ENCODE data around the gene RNU6-1. TPM values are rescaled to one million over a fixed set of nuclear protein-coding genes. Genes with fewer than 3 reads are reported as not detected.

RNU6-1 gene
- total RNA-seq, result not detected

DNA sequence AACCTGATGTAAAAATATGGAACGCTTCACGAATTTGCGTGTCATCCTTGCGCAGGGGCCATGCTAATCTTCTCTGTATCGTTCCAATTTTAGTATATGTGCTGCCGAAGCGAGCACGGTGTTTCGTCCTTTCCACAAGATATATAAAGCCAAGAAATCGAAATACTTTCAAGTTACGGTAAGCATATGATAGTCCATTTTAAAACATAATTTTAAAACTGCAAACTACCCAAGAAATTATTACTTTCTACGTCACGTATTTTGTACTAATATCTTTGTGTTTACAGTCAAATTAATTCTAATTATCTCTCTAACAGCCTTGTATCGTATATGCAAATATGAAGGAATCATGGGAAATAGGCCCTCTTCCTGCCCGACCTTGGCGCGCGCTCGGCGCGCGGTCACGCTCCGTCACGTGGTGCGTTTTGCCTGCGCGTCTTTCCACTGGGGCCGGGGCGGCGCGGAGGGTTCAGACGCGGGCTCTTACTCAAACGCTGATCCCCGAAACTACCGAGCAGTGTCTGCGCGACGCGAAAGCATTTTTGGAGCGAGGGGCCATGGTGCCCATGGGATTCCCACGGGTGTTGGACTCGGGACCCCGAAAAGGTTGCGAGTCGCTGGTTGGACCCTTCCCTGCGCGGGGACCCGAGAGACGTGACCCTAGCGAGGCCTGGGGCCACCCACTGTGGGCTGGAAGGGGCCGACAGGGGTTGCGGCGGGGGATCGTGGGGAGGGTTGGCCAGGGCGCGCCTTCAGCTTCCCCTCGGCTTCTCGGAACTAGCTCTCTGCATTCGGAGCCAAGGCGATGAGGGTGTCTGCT is at the start of gene RNU6-1:
RNU6-1 (minus strand) TSS at position 117 of the 820 bp plus-strand sequence.
- ATAC-seq, result peak; percentile 91

GRCh38 chr15:67887776-67888175 is 47.9 kb upstream of the RNU6-1 start:
- ATAC-seq, result no peak

DNA sequence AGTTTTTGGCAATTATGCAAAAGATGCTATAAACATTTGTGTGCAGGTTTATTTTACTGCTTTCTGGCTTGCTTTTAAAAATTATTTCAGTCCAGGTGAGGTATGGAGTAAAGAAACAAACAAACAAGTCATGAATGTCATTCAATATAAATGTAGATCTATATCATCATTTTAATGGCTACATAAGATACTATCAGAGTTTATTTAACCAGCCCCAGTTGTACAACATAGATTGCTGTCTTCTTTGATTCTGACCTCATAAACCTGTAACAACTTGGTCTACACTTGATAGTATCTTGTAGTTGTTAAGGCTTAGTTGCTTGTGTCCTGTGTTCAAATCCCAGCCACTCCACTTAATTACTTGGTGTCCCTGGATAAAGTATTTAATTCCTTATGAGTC is 46.0 kb upstream of the RNU6-1 start:
- ATAC-seq, result no peak

DNA sequence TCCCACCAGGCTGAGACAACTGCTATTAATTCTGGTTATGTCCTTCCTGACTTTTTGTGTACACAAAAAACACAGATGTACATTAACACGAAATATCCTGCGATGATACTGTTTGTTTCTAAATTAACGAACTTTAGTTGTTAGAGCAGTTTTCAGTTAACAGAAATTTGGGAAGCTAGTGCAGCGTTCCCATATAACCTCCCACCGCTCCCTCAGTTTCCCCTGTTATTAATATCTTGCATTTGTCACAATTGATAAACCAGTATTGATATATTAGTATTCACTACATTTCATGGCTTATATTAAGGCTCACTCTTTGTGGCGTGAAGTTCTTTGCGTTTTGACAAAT is 45.3 kb upstream of the RNU6-1 start:
- no peak for ATAC-seq

DNA sequence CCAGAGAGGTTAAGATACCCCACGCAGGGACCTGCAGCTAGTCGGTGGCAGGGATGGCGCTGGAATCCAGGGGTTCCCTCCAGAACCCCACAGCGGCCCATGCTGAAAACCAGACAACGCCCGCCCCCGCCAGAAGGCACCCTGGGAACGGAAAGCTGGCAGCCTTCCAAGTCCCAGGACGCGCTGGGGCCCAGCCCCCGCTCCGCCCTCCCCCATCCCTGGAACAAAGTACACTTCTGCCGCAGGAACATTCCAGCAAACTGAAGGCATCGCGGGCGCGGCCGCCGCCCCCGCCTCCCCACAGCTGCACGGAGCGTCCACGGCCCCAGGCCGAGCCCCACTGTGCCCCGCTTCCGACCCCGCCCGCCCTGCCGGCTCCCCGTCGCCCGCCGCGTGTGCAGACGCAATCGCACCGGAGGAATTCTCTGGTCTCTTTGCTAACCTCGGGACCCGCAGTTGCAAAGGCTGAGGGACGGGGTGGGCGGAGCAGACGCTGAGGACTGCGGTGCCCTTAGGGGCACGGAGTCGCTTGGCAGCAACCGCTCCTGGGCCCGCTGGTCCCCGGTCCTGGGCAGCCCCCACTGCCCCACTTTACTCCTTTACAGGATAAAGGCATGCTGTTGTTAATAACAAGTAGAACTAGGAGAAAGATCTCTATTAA is 44.8 kb upstream of the RNU6-1 start:
- peak; percentile 83 for ATAC-seq

GRCh38 chr15:67884009-67884408 is 44.2 kb upstream of the RNU6-1 start:
- no peak for ATAC-seq

DNA sequence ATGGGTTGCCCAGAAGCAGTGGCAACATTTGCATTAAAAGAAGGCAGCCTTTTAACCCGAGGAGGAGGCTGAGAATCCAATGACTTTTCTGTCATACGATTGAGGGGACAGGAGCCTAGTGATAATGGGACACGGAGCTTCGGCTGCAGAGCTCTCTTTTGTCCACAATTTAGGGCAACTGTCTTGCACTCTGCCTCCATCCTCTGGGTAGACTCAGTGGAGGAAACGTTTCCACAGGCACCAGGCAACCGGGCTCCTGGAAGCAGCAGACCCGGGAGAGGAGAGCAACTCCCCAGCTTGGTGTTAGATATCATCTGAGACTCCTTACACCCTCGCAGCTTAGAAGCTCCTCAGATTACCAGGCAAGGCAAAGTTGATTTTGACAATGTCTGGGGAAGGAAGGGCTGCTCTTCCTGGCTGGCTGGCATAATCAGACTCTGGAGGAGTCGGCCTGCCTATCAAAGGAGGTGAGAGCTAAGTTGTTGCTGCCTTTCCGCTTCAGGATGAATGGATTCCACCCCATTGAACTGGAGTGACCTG is 43.5 kb upstream of the RNU6-1 start:
- no peak for ATAC-seq

DNA sequence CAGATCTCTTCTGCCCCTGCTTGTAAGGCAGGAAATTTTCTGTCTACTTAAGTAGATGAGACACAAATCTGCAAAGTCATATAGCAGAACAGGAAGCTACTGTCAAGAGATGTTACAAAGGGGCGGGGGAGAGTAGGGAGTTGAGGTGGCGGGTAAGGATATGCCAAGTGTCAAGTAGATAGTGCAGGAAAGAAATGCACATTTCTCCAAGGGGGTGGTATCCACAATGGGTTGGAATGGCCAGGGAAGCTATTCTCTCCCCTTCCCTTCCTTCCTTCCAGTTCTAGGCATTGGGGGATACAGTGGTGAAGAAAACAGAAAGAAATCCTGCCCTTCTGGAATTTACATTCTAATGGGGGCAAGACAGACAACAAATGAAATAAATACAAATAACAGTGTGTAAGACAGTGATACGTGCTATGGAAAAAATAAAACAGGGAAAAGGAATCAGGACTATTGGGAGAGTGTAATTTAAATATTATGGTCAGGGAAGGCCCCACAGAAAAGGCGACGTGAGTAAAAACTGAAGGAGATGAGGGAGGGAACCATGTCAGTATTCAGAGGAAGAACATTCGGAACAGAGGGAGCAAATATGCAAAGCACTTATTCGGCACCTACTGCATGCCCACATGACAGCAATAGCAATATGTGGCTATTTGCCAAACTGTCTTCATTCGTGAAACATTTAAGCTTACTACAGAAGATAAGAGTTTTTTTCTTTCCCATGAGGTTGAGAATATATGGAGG is 42.8 kb upstream of the RNU6-1 start:
- ATAC-seq, result no peak

DNA sequence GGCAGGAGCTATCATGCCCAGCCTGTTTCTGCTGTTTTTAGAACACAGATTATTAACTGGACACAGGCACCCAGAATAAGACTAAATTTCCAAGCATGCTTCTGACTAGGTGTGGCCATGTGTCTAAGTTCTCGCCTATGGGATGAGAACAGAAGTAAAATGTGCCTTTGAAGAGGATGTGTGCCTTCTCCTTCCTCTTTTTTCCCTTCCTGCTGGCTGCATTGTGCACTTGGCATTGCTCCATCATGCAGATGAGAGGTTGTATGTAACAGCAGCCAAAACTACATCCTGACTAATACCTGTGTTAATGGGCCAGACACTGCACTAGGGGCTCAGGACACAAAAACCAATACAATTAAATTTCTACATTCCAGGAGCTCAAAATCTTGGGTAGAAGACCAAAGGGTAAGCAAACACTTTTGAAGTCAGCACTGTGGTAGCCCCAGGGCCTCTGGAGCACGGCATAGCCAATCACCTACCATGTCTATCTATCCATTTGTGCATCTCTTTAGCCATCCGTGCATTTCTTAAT is 40.9 kb upstream of the RNU6-1 start:
- ATAC-seq, result peak; percentile 29

- no peak for ATAC-seq
Observed at GRCh38 chr15:67879440-67880129, 39.7 kb upstream of the RNU6-1 start.

GRCh38 chr15:67878712-67879206 is 38.9 kb upstream of the RNU6-1 start:
- ATAC-seq, result no peak

GRCh38 chr15:67873777-67874176 is 33.9 kb upstream of the RNU6-1 start:
- ATAC-seq, result no peak

GRCh38 chr15:67870868-67871408 is 31.1 kb upstream of the RNU6-1 start:
- ATAC-seq, result no peak

GRCh38 chr15:67869701-67870100 is 29.9 kb upstream of the RNU6-1 start:
- no peak for ATAC-seq

GRCh38 chr15:67865766-67866165 is 25.9 kb upstream of the RNU6-1 start:
- ATAC-seq, result no peak

GRCh38 chr15:67865331-67865730 is 25.5 kb upstream of the RNU6-1 start:
- ATAC-seq, result no peak

- peak; percentile 93 for ATAC-seq
Observed at GRCh38 chr15:67863442-67863987, 23.7 kb upstream of the RNU6-1 start.

DNA sequence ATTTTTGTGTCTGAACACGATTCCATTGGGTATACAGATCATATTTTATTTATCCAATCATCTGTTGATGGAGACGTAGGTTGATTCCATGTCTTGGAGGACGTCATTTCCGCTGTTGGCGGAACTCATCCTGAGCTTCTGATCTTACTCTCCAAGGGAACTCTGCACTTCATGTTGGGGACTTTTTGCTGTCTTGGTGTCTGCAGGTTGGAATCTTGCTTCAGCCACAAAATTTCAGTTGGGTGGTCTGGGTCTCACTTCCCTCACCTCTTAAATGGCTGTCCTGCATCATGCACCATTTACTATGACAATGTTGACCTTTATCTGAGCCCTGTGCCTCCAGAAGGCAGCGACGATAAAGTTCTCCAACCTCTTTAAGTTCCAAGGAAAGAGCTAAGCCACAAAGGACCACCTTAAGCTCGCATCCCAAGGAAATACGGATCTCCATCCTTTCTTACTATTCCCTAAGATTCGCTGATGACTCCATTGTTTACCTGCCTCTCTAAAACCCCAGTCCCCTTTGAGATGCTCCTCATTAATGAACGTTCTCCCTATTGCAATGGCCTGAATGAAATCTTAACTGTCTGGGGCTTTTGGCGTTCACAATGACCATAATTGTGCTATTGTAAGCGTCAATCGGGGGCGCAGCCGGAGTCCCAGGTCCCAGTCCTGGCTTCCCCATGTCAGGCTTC is 23.1 kb upstream of the RNU6-1 start:
- no peak for ATAC-seq

DNA sequence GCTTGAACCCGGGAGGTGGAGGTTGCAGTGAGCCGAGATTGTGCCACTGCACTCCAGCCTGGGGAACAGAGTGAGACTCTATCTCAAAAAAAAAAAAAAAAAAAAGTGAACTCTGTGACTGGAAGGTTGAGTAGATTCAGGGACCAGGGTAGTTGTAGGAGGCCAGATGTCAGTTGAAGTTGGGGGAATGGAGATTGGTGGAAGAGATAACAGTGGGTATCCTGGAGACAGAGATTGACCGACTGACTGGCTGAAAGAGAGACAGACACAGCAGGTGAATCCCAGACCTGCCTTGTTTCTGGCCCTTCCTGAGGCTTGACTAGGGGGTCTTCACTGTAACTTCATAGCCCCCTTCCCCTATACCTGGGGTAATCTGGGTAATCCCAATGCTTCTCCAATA is 22.1 kb upstream of the RNU6-1 start:
- no peak for ATAC-seq

GRCh38 chr15:67859331-67859946 is 19.6 kb upstream of the RNU6-1 start:
- no peak for ATAC-seq

Data from esophagus mucosa (tissue), 1 donor.